ENCODE results near the gene CASKIN1. TPM values are rescaled to one million over a fixed set of nuclear protein-coding genes. Genes with fewer than 3 reads are reported as not detected.

CASKIN1 gene
- total RNA-seq, 1 experiment from 2014 or later: 2.6 TPM

- Mint-ChIP-seq H3K4me1 (ENCODE audit: low read depth, unreplicated experiment) (peaks cover 41% of the 10 kb centered on the region), H3K36me3 (ENCODE audit: insufficient read depth, unreplicated experiment) (peaks cover 38% of the 10 kb centered on the region), H3K27ac (ENCODE audit: unreplicated experiment) (peak overlapping the region; percentile 78), H3K9me3 (ENCODE audit: low read depth, unreplicated experiment) (no peaks in the 10 kb centered on the region), H3K27me3 (ENCODE audit: unreplicated experiment) (no peaks in the 10 kb centered on the region), H3K4me3 (ENCODE audit: low read depth, unreplicated experiment) (peak overlapping the region; percentile 58)
- intact Hi-C loops (cut with micrococcal nuclease; ENCODE audit: unreplicated experiment): no loop called here
- DNase-seq: peak; percentile 89
- CTCF ChIA-PET: interaction anchor here (0.6 to 1.0 kb wide), 4 partner anchors 10 to 52 kb away, joined by 3 read pairs; partner anchors contain the start of gene PGP
- TF ChIP-seq CTCF (IDR thresholded peaks at IDR 0.05; ENCODE audit: unreplicated experiment): no peak
- no TSS peak for BruUV-seq (replicated peaks)
Observed at GRCh38 chr16:2163211-2163881, 33.1 kb downstream of the CASKIN1 start.

GRCh38 chr16:2162676-2163118, 33.7 kb downstream of the CASKIN1 start:
- Mint-ChIP-seq H3K9me3 (ENCODE audit: low read depth, unreplicated experiment) (no peaks in the 10 kb centered on the region), H3K27ac (ENCODE audit: unreplicated experiment) (peak overlapping the region; percentile 78), H3K36me3 (ENCODE audit: insufficient read depth, unreplicated experiment) (peaks cover 39% of the 10 kb centered on the region), H3K4me1 (ENCODE audit: low read depth, unreplicated experiment) (peaks cover 46% of the 10 kb centered on the region), H3K27me3 (ENCODE audit: unreplicated experiment) (no peaks in the 10 kb centered on the region), H3K4me3 (ENCODE audit: low read depth, unreplicated experiment) (peak overlapping the region; percentile 58)
- CTCF ChIA-PET: interaction anchor here (0.9 kb wide), 1 partner anchor 126 kb away, joined by 3 read pairs; no protein-coding TSS in a partner anchor
- no TSS peak for BruUV-seq (replicated peaks)
- intact Hi-C loops (cut with micrococcal nuclease; ENCODE audit: unreplicated experiment): no loop called here
- DNase-seq: peak; percentile 58
- no peak for TF ChIP-seq CTCF (IDR thresholded peaks at IDR 0.05; ENCODE audit: unreplicated experiment)

- H3K36me3 Mint-ChIP-seq (ENCODE audit: insufficient read depth, unreplicated experiment): peaks cover 44% of the 10 kb centered on the region
- H3K27ac Mint-ChIP-seq (ENCODE audit: unreplicated experiment): no peak overlapping the region
- no peaks in the 10 kb centered on the region for H3K27me3 Mint-ChIP-seq (ENCODE audit: unreplicated experiment)
- H3K9me3 Mint-ChIP-seq (ENCODE audit: low read depth, unreplicated experiment): no peaks in the 10 kb centered on the region
- no peak for TF ChIP-seq CTCF (IDR thresholded peaks at IDR 0.05; ENCODE audit: unreplicated experiment)
- intact Hi-C loops (cut with micrococcal nuclease; ENCODE audit: unreplicated experiment): no loop called here
- CTCF ChIA-PET: interaction anchor here (0.9 kb wide), 1 partner anchor 126 kb away, joined by 3 read pairs; no protein-coding TSS in a partner anchor
- H3K4me3 Mint-ChIP-seq (ENCODE audit: low read depth, unreplicated experiment): peak overlapping the region; percentile 21
- peaks cover 54% of the 10 kb centered on the region for H3K4me1 Mint-ChIP-seq (ENCODE audit: low read depth, unreplicated experiment)
- no TSS peak for BruUV-seq (replicated peaks)
- DNase-seq: no peak
Observed at GRCh38 chr16:2161911-2162310, 34.5 kb downstream of the CASKIN1 start.

GRCh38 chr16:2160915-2161551, 35.4 kb downstream of the CASKIN1 start:
- no peaks in the 10 kb centered on the region for H3K27me3 Mint-ChIP-seq (ENCODE audit: unreplicated experiment)
- H3K27ac Mint-ChIP-seq (ENCODE audit: unreplicated experiment): no peak overlapping the region
- CTCF ChIA-PET: no interaction called here
- no peak for DNase-seq
- TF ChIP-seq CTCF (IDR thresholded peaks at IDR 0.05; ENCODE audit: unreplicated experiment): no peak
- intact Hi-C loops (cut with micrococcal nuclease; ENCODE audit: unreplicated experiment): no loop called here
- no TSS peak for BruUV-seq (replicated peaks)
- H3K9me3 Mint-ChIP-seq (ENCODE audit: low read depth, unreplicated experiment): no peaks in the 10 kb centered on the region
- H3K4me1 Mint-ChIP-seq (ENCODE audit: low read depth, unreplicated experiment): peaks cover 59% of the 10 kb centered on the region
- H3K36me3 Mint-ChIP-seq (ENCODE audit: insufficient read depth, unreplicated experiment): peaks cover 46% of the 10 kb centered on the region
- no peak overlapping the region for H3K4me3 Mint-ChIP-seq (ENCODE audit: low read depth, unreplicated experiment)
